Activated naive CD4-positive, alpha-beta T cell treated with anti-CD3 and anti-CD28 coated beads, Interleukin-2, amount 50 U/mL, for 16 hours (primary cell): ENCODE measurements around the gene CTBP2.

Source experiments
- DNase-seq: peaks from one replicate; pipeline ENCODE4 v3.0.0-alpha.2; 2020

Gene CTBP2

DNA sequence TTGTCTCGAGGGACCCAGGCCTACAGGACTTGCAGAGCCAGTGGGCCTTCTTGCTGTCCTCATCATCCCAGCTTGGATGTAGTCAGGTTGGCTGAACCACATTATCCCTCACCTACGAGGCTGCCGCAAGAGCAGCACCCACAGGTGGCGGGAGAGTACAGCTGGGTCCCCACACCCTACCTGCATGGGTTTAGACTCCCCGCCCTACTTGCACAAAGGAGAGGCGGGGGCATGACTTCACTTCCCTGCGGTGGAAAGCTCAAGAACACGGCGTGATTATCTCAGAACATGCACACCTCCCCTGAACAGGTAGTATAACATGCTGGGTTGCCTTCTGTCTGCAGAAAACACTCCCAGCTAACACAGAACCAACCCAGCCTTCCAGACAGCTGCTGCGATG is 57.5 kb downstream of the CTBP2 start:
- DNase-seq, result no peak

DNA sequence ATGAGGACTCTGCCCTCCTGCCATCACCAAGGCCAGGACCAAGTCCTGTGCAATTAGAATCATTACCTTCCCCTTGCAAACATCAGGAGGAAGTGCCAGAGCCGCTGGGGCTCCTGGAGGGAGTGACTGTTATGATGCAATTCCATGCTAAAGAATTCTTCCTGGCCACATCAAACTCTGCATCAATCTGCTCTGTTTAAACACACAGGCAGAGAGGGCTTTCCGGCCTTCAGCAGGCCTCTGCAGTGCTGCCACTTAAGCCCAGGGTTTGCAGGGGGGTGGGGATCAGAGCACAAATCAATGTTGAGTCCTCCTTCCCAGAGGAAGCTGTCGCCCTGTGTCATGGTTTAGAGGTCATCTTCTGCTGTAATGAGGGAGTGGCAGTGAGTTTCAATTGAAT is 58.1 kb downstream of the CTBP2 start:
- DNase-seq, result no peak

DNA sequence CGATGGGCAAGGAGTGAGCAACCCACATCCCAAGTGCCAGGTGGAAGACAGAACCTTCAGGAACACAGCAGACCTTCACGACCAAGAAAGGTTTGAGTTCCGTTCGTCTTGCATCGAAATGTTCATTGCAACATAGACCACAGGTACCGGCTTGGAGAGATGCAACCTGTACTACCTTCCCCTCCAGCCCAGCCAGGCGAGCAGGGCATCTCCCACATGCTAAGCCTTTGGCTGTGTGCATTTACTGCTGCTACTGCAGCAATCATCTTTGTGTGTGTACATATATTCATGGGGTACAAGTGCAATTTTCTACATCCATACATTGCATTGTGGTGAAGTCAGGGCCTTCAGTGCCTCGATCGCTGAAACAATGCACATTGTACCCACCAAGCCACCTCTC is 58.8 kb downstream of the CTBP2 start:
- no peak for DNase-seq

DNA sequence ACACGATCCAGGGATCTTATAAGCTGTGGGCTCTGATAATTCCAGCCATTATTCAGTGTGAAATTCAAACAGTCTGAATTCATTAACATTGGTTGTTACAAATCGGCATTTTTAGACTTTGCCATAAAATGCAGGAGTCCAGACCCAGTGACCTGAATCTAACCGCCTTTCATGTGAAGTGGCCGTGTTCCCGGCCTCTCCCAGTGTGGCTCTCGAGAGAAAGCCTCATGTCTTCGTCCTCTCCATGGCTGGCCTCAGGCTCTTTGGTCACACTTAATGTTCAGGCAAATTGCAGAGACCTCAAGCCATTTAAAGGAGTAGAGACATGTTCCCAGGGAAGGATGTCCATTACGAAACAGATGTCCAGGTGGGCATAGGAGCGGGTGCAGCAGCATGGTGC is 59.3 kb downstream of the CTBP2 start:
- no peak for DNase-seq

DNA sequence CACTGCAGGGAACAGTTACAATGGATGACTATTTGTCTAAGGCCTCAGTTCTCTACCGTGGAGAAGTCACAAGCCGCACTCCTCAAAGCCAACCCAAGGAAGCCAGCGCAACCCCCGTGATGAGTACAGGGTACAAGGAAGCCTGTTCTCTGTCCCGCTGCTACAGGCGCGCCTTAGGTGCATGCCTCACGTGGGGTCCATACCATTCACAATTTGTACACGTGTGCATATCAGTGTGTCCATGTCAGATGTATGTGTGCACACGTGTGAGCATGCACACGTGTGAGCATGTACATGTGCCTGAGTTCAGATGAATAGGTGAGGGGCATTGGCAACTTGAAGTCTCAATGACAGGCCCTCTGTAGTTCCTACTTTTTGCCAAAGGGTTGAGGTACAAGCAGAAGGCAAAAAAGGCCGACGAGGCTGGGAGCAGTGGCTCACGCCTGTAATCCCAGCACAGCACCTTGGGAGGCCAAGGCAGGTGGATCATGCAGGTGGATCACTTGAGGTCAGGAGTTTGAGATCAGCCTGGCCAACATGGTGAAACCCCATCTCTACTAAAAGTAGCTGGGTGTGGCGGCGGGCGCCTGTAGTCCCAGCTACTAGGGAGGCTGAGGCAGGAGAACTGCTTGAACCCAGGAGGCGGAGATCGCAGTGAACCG is 62.8 kb downstream of the CTBP2 start:
- no peak for DNase-seq

DNA sequence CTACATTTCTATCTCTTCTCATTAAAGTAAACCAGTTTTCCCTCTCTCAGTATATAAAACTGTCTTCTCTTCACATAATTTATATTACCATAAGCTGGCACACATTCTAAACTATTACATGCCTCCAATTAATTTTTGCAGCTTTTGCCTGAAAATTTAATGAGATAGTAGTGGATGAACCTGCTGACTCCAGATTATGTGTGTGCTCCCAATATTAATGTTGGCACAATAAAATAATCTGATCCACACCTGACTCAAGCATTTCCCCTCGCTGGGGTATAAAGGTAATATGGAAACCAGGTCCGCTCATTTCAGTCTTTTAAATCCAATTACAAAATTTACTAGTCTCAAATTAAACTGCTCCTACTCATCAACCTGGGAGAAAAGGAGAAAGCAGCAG is 63.4 kb downstream of the CTBP2 start:
- no peak for DNase-seq

DNA sequence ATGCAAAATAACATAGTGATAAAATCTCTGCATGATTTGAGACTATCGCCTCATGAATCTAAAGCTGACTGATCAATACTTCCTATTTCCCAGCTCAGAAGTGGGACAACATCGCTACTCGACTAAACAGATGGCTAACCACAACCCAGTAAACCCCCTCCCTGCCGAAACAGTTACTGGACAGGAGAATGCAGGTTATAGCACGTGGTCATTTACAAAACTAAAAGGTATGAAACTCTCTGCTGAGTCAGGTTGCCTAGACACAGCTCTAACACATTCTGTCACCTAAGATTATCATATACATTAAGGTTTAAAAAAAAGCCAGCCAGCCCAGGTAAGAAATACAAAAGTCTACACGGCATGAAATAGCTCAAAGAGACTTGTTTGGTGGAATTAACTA is 64.0 kb downstream of the CTBP2 start:
- no peak for DNase-seq

DNA sequence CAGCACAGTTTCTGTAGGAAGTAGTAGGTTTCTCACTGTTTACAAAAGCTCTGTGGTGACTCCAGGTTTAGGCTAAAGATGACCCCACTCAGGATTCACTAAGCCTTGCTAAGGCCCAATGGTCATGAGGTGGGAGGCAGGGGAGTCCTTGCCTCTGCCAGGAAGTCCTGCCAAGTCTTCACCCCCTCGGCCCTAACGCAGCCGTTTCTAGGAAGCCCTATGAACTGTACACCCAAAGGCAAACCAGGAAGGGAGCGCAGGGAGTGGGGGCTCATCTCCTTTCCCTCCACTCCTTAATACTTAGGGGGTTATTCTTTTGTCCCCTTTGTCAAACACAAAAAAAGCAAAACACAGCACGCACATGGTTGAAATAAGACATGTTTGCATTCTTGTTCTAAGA is 64.6 kb downstream of the CTBP2 start:
- no peak for DNase-seq

DNA sequence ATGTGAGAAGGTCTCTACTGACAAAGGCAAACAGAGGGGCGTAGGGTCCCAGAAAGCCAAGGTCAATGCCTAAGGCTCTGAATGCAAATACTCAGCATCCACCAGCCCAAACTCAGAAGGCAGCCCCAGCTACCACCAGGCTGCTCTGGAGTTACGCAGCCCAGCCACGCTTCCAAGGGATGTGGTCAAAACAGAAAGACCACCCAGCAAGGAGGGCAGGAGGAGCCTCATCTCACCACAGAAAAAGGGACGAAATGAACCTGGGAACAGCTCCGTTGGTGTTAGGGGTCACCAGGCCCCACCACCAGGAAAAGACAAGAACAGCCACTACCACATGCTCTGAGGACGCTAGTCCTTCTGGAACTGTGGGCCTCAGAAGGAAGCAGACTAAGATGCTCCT is 65.1 kb downstream of the CTBP2 start:
- no peak for DNase-seq

DNA sequence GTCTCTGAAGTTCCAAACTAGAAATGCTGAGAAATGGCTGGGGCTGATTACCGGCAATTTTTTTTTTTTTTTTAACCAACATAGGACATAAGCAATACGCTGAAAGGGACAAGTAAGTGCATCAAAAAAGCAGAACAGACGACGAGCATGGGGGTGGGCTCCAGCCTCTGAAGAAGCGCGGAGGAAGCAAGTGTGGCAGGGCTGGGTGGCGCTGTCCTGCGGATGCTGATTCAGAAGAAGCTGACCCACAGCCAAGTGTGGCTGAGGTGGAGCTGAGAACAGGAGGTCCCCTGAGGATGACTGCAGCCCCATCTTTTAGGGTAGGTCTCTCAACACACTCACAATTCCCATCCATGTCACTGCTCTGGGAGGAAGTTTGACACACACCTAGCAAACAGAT is 65.6 kb downstream of the CTBP2 start:
- no peak for DNase-seq

DNA sequence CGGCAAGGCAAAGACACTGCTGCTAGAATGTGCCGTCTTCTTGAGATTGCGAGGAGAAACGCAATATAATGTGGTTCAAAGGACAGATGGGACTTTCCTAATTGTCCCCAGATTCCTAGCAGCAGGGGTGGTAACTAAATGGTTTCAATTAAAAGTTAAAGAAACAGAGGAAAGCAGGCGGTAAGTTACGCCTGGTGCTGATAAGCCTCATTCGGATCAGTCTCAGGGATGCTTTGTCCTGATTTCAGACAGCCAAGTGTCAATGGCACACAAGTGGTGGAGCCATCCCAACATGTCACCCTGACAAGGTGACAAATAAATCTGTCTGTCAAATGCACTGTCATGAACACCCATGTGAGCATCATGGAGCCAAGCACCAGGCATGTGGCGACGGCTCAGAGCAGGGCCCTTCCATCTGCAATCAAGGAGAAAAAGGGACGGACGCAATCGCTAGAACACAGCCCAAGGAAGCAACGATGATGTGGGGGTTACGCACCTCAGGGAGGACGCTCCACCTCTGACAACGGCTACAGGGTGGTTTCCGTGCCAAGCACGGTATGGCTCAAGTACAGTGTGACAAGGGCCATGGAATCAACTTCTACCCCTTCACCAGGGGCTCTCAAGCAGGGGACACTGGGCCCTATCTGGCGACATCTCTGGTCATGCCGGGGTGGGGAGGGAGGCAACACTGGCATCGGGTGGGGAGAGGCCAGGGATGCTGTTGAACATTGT is 66.2 kb downstream of the CTBP2 start:
- no peak for DNase-seq

DNA sequence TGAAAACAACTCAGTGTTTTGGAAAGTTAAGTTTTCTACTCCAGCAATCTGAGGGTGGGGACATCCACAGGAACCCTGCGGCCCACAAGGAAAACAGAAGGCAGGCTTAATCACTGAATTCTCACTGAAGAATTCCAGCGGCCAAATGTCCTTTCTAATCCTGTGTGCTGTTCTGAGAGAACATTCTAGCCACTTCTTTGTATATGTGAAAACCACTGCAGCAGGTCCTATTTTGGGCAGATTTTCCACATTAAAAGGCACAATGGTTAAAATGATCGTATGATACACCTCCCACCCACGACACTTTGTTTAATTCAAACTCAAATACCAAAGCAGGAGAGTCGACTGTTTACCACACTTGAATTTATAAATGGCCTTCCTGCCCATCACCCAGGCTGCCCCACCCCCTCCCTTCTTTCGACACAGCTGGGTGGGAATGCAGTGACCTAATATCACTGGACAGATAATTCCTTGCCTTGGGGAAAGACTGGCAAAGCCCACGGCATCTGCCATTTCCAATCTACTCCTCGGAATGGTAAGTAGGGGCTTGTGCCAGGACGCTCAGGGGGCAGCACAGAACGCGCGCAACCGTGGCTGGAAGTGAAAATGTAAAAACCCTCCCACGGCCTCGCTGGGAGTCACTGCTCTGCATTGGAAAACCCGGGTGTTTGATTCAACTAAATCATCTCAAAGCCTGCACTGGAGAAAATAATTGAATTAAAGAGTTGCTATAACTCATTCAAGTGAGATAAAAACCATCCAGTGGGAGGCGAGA is 67.0 kb downstream of the CTBP2 start:
- no peak for DNase-seq

DNA sequence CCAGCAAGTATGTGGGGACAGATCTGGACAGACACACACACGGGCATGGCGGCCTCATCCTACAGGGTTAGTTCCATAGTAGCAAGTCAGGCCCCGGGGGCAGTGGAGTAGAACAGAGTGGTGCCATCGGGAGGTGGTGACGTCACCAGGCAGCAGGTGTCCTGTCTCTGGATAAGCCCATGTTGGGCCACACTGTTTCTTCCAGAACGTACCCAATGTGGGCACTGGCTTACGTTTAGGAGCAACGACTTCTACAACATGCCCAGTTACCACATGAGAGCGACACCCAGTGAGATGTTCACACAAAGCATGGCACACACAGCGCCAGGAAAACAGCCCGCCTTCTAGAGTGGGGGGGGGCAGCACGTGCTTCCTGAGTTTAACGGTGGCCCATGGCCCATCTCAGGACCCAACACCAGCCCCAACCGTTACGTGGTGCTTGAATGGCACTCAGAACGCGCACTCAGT is 67.8 kb downstream of the CTBP2 start:
- DNase-seq, result no peak

DNA sequence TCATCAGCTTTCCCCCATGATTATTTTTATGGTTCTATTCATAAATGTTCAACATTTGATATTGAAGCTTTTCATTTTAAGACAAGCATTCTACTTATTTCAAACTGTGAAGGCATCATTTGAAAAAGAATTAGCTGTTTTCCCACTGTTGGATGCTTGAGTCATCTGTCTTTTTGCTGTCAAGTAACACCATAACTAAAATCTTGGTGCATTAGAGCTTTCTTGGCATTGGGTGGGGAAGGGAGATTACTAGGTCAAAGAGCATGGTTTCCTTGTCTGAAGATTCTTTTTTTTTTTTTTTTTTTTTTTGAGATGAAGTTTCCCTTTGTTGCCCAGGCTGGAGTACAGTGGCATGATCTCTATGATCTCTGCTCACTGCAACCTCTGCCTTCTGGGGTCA is 68.5 kb downstream of the CTBP2 start:
- DNase-seq, result no peak

DNA sequence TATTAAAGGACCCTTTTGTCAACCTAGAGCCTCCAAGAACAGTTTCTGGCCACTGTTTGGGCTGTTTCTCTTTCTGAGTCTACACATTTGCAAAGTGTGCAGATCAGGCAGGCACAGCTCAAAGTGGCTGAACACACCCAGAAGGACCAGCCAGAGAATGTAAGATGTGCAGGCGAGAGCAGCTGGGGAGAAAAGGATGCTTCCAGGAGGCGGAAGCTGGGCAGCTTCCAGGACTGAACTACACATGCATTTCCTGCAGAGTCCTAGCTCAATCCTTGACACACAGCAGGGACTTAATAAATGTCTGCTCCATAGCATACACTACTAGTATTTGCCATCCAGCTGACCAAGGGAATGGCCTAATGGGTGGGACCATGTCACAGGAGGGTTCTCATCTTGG is 70.9 kb downstream of the CTBP2 start:
- no peak for DNase-seq

DNA sequence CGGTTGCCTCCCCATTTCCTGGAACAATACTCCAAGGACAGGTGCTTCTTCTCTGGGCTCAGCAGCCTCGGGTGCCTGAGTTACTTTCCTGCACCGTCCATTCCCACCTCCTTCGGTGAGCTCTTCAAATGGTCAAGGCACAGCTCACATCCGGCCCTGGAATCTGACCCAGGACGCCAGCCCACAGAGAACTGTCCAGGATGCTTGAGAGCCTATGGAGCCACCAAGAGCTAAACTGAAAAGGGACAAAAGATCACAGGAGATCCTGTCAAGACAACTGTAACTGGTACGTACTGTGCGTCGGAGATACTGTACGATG is 72.5 kb downstream of the CTBP2 start:
- DNase-seq, result no peak

DNA sequence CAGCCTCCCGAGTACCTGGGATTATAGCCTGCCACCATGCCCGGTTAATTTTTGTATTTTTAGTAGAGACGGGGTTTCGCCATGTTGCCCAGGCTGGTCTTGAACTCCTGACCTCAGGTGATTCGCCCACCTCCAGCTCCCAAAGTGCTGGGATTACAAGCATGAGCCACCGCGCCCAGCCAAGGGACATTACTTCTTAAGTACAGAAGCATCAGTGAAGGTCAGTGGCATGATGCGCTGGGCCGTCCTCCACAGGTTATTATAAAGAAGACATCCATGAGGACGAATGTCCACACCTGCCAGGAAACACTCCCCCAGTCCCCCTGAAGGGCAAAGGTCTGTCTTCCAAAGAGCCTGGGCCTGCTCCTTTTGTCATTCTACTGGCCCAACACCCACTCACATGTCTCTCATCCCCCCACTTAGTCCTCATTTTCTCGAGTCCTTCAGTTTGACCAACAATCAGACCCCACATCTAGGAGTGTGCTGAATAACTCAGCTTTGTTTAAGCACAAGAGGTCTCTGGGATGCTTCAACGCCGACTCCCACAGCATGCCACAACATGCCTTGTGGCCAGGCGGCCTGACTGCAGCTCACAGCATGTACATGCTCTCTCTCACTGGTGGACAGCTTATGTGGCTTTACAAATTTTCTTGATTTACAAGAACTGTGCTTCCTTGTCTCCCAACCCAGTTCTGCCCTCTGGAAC is 73.0 kb downstream of the CTBP2 start:
- DNase-seq, result no peak

DNA sequence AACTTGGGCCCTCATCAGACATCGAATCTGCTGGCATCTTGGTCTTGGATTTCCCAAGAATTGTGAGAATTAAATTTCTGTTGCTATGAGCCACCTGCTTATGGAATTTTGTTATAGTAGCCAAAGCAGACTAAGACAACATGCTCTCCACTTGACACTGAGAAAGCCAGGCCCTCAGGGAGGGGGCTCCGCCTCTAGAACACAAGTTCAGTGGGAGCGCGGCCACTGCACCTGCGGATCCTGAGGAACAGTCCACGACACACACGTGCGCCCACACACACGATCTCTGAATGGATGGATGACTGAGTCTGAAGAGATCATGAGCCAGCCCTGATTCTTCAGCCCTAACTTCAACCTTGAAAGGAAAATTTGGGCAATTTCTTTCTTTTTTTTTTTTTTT is 73.7 kb downstream of the CTBP2 start:
- DNase-seq, result no peak

DNA sequence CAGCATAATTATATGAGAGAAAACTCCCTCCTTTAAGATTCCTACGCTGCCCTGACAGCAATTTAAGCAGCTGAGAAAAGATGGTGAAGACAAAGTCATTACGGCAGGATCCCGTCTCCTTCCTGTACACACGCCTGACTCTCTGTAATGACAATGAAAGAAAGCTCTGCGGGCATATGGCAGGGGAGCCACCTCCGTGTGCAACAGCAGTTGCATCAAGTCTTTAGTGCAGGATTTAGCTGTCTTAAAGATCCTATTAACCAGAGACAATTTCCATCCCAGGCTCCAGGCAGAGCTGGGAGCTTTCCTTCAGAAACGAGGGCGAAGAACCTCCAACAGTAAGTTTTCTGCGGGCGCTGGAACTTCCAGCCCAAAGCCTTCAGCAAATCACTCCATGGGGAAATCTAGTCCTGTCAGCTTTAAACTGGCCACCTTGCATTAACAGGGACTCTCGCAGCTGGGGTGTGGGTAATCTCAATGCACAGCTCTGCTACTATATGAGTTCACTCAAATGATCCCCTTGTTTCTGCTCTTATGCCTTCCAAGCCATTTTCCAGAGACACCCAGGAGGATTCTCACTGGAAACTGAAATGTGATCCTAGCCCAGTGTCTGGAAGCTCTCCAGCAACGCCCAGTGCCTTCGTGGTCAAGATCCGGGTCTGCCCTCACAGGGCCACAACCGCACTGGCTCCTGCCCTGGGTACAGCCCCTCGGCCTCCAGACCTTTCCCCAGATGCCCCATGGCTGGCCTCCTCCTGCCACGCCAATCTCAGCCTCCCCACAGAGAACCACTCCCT is 74.9 kb downstream of the CTBP2 start:
- no peak for DNase-seq

DNA sequence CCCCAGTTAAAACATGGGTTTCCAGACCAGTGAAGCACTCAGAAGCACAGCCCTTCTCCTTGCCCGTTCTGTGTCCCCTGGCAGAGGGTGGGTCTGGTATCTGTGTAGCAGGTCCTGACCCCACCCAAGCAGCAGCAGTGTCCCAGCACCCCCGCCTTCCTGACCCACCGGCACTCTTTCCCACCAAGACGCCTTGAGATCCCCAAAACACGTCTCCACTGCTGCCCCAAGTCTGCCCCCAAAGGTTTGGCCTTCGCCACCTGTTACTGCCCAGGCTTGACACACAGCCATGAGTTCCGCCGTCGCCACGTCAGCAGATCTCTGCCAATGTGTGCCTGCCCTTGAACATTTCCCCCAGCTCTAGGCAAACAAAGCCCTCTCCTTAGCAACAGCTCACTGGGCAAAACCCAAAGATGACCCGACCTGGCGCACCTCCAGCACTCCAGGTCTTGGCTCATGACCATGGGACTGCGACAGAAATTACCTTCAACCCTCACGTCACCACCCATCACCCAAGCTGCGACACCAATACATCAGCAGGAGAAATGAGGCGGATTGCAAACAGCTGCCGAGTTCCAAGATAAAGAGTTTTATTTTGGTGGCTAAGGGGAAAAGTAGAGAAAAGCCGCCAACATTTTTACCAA is 75.6 kb downstream of the CTBP2 start:
- no peak for DNase-seq

DNA sequence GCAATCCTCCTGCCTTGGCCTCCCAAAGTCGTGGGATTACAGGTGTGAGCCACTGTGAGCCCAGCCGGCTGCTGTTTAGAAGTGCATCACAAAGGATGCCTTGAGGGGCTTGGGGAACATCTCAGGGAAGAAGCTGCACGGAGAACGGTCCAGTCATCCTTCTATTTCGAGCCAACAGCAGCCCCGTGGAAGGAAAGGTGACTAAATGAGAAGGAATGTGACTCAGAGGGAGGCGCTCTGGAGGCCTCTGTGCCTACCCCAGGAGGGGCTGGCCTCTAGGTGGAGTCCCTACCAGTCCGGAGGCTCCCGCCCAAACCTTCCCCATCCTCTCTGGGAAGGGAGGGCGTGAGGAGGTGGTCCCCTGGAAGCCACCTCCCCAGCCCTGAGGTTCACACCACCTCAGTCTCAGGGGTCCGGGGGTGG is 76.2 kb downstream of the CTBP2 start:
- no peak for DNase-seq

DNA sequence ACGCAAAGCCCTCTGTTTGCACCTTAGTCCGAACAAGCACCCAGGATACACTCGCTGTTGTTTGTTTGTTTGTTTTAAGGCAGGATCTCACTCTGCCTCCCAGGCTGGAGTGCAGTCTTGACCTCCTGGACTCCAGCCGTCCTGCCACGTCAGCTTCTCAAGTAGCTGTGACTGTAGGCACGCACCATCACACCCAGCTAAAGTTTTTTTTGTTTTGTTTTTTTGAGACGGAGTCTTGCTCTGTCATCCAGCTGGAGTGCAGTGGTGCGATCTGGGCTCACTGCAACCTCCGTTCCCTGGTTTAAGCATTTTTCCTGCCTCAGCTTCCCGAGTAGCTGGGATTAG is 76.8 kb downstream of the CTBP2 start:
- DNase-seq, result no peak
